Activated T-cell treated with anti-CD3 and anti-CD28 coated beads for 1 hour (primary cell): ENCODE data around the gene MXD4.
"Not testable (repeated sequence)": the region's sequence is repeated elsewhere in the genome, so short reads cannot be mapped to it uniquely, and the experiment has no call there.

Experiments used
- DNase-seq: peaks from one replicate; pipeline ENCODE4 v3.0.0-alpha.2; 2020; ENCODE audit warnings: low read depth

MXD4 gene

DNA sequence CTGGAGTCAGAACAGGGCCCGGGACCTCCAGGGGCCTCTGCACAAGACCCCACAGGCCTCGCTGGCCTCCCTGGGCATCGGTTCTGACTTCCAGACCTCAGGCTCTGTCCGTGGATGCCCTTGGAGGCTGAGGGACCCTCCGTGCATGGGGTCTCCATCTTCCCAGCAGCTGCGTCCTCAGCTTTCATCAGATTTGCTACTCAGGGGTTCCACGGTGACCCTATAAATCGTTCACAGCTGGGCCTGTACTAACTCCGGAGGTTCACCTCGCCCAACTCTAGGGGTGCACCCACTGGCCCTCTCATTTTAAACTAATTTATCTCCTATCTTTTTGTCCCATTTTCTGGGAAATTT is 13.1 kb upstream of the MXD4 start:
- DNase-seq = not testable (repeated sequence)

DNA sequence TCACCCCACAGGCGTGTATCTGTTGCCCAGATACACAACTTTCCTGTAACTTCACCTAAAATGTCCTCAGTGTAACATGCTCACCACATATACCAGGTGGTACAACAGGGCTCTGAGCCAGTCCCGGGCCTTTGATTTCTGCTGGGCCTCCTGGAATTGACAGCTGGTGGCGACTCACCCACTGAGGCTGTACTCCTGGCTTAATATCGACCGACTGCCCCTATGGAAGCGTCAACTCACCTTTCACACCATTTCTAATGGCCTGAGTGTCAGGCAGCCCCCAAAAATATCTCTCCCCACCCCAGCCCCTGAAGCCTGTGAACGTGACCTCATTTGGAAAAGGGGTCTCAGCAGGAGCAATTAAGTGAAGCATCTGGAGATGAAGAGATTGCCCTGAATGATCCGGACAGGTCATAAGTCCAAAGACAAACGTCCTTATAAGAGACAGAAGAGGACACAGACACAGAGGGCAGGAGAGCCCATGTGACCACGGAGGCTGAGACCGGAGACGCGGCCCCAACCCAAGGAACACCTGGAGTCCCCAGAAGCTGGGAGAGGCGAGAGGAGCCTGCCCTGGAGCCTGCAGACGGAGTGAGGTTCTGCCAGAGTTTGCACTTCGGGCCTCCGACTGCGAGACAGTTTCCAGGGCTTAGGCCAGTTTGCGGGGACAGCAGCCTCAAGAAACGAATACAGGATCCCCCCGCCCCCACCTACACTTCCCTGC is 12.6 kb upstream of the MXD4 start:
- no peak for DNase-seq

DNA sequence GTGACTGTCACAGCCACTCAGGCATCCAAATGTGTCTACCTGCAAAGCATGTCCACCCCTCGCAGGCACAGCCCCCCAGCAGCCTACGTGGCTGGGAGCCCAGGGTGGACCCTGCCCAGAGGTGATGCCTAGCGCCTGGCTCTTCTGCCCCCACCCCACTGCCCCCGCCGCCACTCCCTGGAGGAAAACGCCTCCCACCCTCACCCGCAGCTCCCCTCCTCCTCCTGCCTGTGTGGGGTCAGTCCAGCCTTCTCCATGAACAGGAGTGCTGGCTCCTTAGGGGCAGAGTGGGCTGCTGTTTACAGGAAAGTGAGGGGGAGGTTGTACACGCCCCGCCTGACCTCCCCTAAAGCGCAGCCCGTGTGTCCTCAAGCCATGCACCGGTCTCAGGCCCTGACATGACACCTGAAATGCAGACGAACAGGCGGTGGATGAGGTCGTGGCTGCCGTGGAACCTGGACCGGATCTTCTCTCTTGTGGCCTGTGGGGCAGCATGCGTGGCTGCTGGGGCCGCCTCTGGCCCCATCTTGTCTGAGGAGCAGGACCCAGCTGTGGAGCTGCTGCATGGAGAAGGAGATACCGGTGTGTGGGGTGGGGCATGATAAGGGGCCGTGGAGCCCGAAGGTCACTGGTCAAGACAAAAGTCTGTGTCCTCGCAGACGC is 11.9 kb upstream of the MXD4 start:
- DNase-seq = no peak

DNA sequence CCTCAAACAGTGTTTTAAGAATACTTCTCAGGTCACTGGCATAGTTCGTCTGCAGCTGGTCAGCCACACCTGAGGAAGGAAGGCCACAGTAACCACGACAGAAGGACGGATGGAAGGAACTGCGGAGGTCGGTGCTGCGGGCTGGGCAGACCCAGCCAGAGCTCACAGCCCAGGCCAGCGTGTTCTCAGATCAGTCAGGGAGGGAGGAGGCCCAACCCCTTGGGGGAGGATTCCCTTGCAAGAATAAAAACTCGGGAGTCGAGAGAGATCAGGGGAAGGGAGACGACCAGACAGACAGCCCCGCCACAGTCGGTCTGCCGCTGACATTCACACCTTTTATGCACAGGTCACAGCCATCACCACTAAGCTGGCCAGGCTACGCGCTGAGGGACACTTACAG is 11.3 kb upstream of the MXD4 start:
- DNase-seq = no peak

DNA sequence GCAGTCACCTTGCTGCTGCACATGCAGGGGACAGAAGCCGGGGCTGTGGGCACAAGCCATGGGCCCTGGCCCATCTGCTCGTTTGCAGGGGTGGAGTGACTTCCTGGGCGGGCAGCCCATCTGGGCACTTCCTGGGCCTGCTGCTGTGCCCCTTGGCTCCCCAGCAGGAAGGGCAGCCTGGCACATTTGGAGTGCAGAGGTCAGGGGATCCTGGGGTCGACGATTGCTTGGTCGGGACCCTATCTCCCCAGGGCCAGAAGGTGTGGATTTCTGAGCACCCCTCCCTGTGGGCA is 10.9 kb upstream of the MXD4 start:
- DNase-seq = no peak

DNA sequence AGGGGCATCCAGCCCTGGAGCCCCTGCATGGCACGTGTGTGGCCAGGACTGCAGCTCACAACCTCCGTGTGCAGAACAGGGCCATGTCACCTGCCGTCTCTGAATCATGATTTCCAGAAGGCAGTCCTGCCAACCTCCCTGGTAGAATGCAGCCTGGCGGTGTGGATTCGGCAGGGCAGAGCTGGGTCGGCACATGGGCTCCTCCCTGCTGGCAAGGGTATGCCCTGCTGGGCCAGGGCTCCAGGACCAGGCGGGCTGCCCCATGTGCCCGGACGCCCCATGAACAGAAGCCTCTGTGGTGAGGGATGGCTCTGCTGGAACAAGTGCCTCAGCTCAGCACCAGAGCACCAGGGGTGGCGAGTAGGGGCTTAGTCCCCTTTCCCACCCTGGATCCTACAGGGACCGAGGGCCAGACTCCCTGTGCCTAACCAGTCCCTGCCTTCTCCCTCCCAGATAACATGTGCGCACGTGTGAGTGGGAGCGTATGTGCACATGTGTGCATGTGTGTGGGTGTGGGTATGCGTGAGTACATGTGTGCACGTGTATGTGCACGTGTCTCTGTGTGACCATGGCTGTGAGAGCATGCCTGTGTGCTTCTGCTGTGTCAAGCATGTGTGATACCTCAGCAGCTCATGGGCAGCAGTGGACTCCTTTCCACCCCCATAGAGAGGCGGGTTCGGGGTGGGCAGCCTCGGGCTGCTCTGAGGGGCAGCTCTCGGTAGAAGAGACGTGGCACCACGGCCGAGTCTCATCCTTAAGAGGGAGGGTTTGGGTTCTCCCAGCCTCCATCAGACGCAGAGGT is 10.3 kb upstream of the MXD4 start:
- DNase-seq = no peak

DNA sequence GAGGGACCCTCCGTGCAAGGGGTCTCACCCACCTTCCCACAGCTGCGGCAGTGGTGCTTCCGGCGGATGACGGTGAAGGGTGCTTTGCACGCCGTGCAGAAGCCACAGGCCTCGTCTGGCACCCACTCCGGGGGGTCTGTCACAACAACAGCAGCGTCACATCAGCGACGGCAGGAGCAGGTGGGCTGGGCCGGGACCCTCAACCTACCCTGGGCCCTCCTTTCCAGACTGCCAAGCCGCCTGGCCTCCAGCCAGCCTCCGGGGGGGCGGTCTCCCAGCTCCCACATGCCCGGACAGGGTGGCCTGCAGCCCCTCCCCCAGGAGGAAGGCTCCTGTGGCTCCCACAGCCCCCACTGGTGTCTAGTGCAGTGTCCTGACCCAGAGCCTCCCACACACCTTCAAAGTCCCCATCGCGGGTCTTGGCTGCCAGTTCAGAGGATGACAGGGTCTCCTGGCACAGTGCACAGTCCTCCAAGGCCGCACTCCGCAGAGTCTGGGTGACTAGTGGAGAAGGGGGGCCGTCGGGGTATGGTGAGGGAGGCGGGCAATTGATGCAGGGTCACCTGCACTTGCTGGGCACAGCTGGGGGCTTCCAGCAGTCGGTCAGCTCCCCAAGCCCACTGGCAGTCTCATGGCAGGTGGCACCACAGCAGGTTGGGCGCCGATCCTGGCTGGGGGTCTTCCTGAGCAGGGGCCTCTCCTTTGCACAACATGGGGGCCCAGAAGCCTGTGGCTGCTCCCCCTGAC is 9.5 kb upstream of the MXD4 start:
- DNase-seq = no peak

DNA sequence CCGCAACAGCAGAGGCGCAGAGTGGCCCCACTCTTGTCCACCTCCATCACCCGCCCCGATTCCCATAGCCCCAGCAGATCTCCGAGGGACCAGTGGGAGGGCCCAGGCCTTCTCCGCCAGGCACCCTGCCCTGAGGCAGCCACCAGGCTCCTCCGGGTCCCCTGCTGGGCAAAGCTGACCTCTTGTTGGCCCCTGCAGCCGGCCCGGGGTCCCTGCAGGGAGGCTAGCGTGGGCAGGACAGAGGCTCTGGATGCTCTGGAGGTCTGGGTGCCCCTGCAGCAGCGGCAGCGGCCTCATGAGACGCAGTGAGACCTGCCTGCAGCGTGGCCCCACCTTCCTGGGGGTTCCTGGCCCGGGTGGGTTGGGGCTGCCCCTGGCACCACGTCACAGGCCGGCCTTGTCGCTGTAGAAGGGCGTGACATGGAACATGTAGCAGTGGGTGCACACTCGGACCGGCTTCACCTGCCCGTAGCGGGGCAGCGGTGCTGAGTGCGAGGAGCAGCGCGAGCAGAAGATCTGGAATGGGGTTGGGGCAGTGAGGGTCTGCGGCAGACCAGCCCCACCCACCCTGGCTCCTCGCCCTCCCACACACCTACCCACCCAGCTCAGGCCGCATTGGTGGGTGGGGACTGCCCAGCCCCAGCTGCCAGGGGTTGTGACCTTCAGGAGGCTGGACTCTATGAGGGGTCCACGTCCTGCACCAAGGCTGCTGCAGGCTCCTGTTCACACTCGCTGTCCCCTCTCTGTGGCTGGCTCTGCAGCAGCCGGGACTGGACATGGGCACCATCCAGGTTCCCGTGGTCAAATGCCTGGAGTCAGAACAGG is 8.6 kb upstream of the MXD4 start:
- no peak for DNase-seq

DNA sequence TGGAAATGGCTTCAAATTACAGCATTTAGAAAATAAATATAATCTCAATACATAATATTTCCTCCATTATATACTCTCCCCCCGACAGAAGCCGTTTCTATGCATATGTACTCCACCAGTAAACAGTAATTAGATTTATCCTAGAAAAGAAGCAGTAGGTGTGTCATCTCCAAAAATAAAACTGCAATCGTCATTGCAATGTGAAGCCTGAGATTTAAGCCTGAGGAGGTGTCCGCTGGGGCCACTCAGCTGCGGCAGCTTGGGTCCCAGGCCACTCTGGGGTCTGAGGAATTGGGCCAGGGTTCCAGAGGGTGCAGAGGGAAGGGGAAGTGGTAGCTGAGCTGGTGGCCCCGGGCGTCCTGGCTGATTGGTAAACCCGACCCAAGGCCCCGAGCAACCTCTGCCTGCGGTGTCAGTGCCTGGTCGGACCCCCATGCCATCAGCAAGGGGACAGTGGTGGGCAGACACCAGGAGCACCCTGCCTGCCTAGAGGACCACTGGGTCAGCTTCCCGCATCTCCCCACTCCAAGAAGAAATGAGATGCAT is 7.8 kb upstream of the MXD4 start:
- DNase-seq = no peak

DNA sequence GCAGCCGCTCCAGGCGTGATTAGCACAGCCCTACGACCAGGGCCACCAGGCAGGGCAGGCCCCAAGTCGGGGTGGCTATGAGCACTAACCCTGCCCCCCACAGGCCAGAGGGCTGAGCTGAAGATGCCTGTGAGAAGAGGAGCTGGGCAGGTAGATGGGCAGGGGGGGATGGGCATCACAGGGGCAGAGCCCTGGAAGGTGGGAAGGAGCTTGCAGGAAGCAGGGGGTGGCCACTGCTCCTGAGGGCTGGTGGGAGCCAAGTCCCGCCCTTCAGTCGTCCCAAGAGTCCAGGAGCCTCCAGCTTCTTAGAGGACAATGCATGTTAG is 7.3 kb upstream of the MXD4 start:
- no peak for DNase-seq

DNA sequence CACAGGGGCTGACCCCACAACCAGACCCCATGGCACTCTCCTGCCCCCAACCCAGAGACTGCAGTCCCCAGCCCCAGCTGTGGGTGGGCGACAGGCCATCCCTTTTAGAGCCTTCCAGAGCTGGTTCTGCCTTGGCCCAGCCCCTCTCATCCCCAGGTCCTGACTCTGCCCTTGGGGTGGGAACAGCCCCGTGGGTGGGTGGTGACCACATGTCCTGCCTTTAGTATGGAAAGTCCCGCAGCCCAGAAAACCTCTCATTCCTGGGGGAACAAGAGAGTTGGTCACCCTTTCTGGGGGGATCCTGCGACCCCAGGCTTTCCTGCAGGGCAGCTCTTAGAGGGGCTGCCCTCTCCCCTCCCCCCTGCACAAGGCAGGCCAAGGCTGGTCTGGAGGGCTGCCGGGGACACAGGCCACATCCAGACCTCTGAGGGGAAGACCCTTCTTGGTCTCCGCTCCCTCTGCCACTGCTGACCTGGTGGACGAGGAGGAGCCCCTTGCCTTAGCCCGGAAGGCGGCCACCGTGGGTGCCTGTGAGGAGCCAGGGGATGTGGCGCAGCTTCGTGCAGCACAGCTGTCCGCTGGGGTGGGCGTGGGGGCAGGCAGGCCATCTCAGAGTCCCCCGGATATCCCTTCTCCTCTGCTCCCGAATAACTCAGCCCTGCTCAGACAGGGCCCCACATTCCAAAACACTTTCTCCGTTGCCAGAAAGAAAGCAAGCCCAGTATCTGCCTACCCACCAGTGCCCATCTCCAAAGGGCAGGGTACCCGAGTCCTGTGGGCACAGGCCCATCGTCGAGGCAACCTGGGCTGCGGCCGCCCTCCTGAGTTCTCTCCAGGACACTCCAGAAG is 6.7 kb upstream of the MXD4 start:
- DNase-seq = no peak

DNA sequence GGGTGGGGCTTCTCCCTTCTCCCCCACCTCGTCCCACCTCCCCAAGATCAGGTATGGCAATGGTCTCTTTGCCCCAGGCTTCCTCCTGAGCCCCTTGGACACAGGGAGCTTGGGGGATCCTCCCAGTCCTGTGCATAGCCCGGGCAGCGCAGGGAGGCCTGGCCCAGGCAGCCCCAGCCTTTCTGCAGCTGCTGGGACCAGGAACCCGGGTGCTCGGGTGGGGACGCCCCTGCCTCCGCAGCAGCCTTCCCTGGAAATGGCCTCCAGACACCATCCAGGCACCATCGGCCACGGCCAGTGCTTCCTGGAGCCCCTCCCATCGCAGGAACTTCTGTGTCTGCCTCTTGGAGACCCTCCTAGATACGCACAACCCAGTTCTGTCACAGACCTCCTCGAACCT is 5.9 kb upstream of the MXD4 start:
- DNase-seq = no peak

DNA sequence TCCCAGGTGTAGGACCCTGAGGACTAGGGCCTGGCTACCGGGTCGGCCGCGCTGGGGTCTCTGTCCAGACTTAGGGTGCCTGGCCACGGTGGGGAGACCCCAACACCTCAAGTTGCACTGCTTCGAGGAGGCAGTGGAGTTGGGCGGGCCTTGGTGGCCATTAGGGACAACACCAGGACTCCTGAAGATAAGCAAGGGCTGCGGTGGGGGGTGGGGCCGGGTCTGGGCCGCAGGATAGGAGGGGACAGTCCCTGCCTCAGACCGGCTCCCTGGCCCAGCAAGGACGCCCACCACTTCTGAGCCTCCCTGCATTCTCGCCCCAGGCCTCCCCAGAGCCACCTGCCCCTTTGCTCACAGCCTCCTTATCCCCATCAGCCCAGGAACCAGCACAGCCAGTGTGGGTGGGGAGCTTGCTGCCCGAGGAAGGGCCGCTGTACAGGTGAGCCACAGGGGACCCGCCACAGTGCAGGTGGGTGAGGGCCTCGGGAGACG is 5.5 kb upstream of the MXD4 start:
- DNase-seq = no peak

DNA sequence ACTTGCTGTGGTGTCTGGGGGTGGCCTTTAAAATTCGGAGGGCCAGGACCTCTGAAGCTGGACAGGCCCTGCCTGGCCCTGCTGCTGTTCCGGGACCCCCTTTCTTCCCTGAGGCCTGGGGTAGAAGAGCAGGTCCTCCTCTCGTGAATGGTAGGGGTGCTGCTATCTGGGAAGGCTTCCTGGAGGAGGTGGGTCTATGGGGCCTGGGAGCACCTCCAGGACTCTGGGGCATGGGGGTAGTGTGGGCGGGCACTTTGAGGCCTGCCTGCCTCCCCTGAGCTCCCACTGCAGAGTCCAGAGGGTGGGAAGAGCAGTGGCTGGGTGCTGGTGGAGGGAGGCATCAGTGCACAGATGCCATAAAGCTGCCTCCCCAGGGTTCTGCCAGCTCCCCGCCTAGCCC is 4.9 kb upstream of the MXD4 start:
- no peak for DNase-seq

DNA sequence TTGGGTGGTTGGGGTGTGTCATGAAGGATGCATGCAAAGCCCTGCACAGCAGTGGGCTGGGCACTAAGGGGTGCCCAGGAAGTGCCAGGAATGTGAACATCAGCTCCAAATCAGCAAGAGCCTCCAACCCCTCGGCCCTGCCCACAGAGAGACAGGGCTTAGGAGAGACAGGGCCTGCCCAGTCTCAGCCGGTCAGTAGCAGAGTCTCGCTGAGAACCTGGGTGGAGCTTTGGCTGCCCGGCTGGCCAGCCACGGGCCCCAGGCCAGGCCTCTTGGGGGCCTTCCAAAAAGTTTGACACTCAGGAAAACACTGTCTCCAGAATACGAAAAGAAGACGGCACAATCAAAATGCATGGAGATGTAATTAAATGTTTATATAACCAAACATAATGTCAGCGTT is 4.3 kb upstream of the MXD4 start:
- no peak for DNase-seq

DNA sequence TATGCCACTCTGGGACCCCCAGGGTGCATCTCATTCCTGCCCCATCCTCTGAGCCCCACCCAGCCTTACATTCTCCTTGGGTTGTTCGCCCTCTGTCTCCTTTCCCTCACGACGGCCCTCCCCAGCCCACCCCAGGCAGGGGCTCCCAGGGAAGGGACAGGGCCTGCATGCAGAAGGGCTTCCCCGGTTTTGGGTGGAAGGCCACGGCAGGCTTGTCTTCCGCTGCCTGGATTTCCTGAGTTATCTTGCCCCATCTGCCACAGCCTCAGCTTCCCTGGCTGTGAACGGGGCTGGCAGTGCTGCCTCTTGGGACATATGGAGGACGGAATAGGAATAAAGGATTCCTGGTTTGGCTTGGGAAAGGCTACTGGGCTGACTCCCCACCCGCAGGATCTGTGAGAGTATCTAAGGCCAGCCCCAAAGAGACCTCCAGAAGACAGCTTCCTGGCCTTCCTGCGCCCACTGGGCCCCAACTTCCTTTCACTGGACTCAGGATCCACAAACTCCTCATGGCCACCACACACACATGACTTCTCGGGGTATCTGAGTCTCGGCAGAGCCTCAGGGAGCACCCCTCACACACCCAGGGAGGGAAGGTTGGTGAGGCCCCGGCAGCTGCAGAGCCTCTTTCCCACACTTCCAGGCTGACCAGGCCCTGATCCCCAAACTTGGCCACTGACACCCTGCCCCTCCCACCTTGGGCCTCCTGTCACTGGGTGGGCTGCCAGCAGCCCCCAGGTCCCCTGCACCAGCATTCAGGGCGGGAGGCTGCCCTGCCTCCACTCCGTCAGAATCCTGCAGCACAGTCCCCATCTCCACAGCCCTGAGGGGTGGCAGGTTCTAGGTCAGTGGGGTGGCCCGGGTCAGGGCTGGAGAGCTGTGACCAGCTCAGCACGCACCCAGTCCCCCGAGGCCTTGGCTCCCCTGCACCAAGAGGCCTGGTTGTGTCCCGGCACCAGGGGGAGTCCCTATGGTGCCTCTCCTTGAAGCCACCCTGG is 3.5 kb upstream of the MXD4 start:
- DNase-seq = no peak

DNA sequence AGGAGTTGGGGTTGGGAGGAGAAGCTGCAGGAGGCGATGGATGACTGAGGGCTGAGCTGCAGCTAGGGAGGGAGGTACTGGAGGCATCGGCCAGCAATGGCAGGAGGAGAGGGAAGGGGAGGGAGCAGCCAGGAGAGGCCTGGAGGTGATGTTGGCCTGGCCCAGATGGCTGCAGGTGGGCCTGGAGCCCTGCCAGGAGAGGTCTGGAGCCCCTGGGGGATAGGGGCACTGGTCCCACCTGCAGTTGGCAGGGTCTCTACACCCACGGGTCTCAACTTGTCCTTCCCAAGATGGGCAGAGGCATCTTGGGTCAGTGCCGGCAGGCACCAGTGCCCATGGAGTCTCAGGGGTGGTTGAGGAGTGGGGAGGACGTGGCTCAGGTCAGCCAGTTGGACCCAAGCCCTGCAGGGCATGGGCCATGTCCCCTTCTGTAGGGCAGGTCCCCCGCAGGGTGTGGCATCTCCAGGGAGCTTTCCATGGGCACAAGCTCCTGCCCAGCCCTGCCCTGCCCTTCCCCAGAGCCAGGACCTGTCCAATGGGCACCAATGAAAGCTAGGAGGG is 2.7 kb upstream of the MXD4 start:
- no peak for DNase-seq

DNA sequence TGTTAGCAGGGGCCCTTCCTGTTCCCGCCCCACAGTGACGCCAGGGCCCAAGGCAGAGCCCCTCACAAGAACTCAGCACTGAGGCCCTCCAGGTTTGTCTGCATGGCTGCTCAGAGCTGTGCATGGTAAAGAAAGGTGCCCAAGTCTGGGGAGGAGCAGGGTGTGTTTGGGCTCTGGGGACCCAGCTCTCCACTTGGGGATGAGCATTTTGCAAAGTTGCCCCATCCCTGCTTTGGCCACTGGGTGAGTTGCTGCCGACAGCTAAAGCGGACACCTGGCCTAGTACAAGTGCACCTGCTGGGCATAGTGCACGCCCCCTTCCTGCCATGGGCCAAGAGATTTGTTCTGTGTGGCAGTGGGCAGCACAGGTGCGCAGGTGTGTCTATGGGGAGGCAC is 2.0 kb upstream of the MXD4 start:
- DNase-seq = no peak

DNA sequence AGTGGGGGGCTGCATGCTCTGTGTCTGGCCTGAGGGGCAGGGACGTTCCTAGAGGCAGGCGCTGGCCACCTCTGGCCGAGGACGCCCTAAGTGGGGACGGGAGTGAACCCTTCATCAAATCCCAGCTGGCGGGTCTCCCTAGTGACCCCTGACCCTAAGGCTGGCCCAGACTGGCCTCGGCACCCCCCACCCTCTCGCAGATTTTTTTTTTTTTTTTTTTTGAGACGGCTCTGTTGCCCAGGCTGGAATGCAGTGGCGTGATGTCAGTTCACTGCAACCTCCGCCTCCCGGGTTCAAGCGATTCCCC is 988 bp upstream of the MXD4 start:
- DNase-seq = no peak
